Psoas muscle (tissue), 8 donors: Measurements from ENCODE around the gene AIF1L. TPM values are rescaled to one million over a fixed set of nuclear protein-coding genes. Genes with fewer than 3 reads are reported as not detected.

Experiments used
- ATAC-seq, 4 donors: fragments of 200-7000 bp; cut with Tn5 transposase; one replicate each; pipeline ENCODE4 v1.9.1; 2020; ENCODE audit warnings: moderate library complexity in 3 of 4, mild to moderate bottlenecking in 2 of 4
- DNase-seq, 2 donors: peaks; one replicate each; pipeline ENCODE4 v3.0.0-alpha.2; 2020
- H3K27ac ChIP-seq: fragments of 200-600 bp; one replicate; pipeline ENCODE4 v1.8.0; 2022
- H3K27me3 ChIP-seq, 3 donors: fragments of 200-600 bp in 1 of 3; one replicate each; pipeline versions ENCODE4 v1.6.1 to v1.8.0; 2013 to 2022; ENCODE audit warnings: low read length in 2 of 3, mild to moderate bottlenecking in 2 of 3, moderate library complexity in 1 of 3; ENCODE audit not compliant: insufficient read depth in 3 of 3
- H3K36me3 ChIP-seq, 2 donors: fragments of 200-600 bp in 1 of 2; one replicate each; pipeline versions ENCODE4 v1.6.1 to v1.8.0; 2013 to 2022; ENCODE audit warnings: low read depth in 1 of 2, mild to moderate bottlenecking in 1 of 2, moderate library complexity in 1 of 2; ENCODE audit not compliant: insufficient read depth in 1 of 2
- H3K4me1 ChIP-seq: fragments of 200-600 bp; one replicate; pipeline ENCODE4 v1.8.0; 2022
- H3K4me3 ChIP-seq: fragments of 200-600 bp; one replicate; pipeline ENCODE4 v1.8.0; 2022; ENCODE audit warnings: mild to moderate bottlenecking
- H3K9me3 ChIP-seq: fragments of 200-600 bp; one replicate; pipeline ENCODE4 v1.8.0; 2022
- CTCF ChIP-seq: fragments of 200-600 bp; IDR thresholded peaks from one replicate; pipeline ENCODE4 v1.8.0; 2022; ENCODE audit warnings: antibody characterized with exemption
- WGBS, 3 donors: extraction: QIAGEN DNeasy Blood & Tissue Kit; methylation state at CpG; one replicate each; pipeline versions ENCODE4 v1.1.6 to v1.1.7; 2013; 5-methylcytosine and 5-hydroxymethylcytosine counted together
- intact Hi-C, 2 donors: fragments of 100-400 bp; cut with DNase I; formaldehyde crosslinking; loops; one replicate each; pipeline versions ENCODE4 v1.11.0 to v1.14.2; 2022
- polyA plus RNA-seq, 3 donors: library from polyadenylated mRNA; stranded (reverse); fragments of 200-250 nt; gene quantifications; one replicate each; pipeline ENCODE4 v1.2.3, GENCODE V29; 2013
- total RNA-seq, 4 donors: library from RNA; stranded (reverse); fragmentation: NEBNext Ultra II Directional in 2 of 4; extraction: Animal tissue kit (Norgen Biotek cat#: 25700) in 2 of 4; gene quantifications; one replicate each; pipeline versions ENCODE4 v1.2.1 to v1.2.4, GENCODE V29; 2021 to 2023
- donor health status: healthy with polysubstance abuse.
- donor health status: DM: no; HTN: no; CAD: no; lungs with moderate emphysema.
- donor health status: Bipolar disorder and iron deficiency.
- donor health status: healthy.
- donor health status: DM: yes; HTN: yes; CAD: no.
- donor health status: DM: no; HTN: no; CAD: no.
- donor health status: DM: no; HTN: no; CAD: no.
- donor health status: DM: yes; HTN: yes; CAD: no.

Gene AIF1L
- total and polyA plus RNA-seq, 7 donors: 3.7 to 12.2 (median 11.0) TPM

- H3K36me3 ChIP-seq: no peaks in the 10 kb centered on the region
- intact Hi-C loops: no loop called here
- 78 to 82% (median 78%) methylated on average over 9 of the region's 9 CpGs for WGBS, 3 donors
- DNase-seq (no peak), ATAC-seq (no peak)
- H3K27me3 ChIP-seq: peaks cover 0 to 13% (median 2%) of the 10 kb centered on the region in 3 donors
- no peak for TF ChIP-seq CTCF
- H3K4me1 ChIP-seq: peaks cover 9% of the 10 kb centered on the region
- H3K4me3 ChIP-seq: no peak overlapping the region
- no peaks in the 10 kb centered on the region for H3K9me3 ChIP-seq
- H3K27ac ChIP-seq: no peak overlapping the region
These were observed 23.5 kb upstream of the AIF1L start for GRCh38 chr9:131072871-131073237.

- 69 to 76% (median 74%) methylated on average over 15 of the region's 15 CpGs for WGBS, 3 donors
- H3K4me3 ChIP-seq: no peak overlapping the region
- ATAC-seq (no peak), DNase-seq (no peak)
- no peaks in the 10 kb centered on the region for H3K27me3 ChIP-seq
- peaks cover 3% of the 10 kb centered on the region for H3K4me1 ChIP-seq
- H3K27ac ChIP-seq: no peak overlapping the region
- no peak for TF ChIP-seq CTCF
- H3K36me3 ChIP-seq: no peaks in the 10 kb centered on the region
- no peaks in the 10 kb centered on the region for H3K9me3 ChIP-seq
- intact Hi-C loops: no loop called here
These were observed 19.8 kb upstream of the AIF1L start for GRCh38 chr9:131076347-131077195.

GRCh38 chr9:131078427-131079366 lies 17.6 kb upstream of the AIF1L start:
- TF ChIP-seq CTCF: no peak
- ATAC-seq: no peak
- Histone ChIP-seq H3K27ac (no peak overlapping the region), H3K4me1 (no peaks in the 10 kb centered on the region), H3K27me3 (no peaks in the 10 kb centered on the region), H3K9me3 (no peaks in the 10 kb centered on the region), H3K4me3 (no peak overlapping the region), H3K36me3 (no peaks in the 10 kb centered on the region)
- DNase-seq: no peak
- 78 to 82% (median 79%) methylated on average over 17 of the region's 17 CpGs for WGBS, 3 donors
- intact Hi-C loops: no loop called here

GRCh38 chr9:131080589-131080988 lies 15.7 kb upstream of the AIF1L start:
- no peak for DNase-seq
- no peaks in the 10 kb centered on the region for H3K9me3 ChIP-seq
- no peak overlapping the region for H3K4me3 ChIP-seq
- 49 to 66% (median 55%) methylated on average over 9 of the region's 9 CpGs for WGBS, 3 donors
- no peaks in the 10 kb centered on the region for H3K36me3 ChIP-seq
- no peak overlapping the region for H3K27ac ChIP-seq
- H3K27me3 ChIP-seq: peaks cover 0 to 9% (median 0%) of the 10 kb centered on the region in 3 donors
- ATAC-seq: peak in 1 of 4 donors; percentile 51
- no peak for TF ChIP-seq CTCF
- intact Hi-C loops: no loop called here
- H3K4me1 ChIP-seq: no peaks in the 10 kb centered on the region
